Measurements from ENCODE around the gene ANO8.

Gene ANO8

GRCh38 chr19:17327068-17327653 lies 7.5 kb downstream of the ANO8 start:
- no peak for TF ChIP-seq CTCF (IDR thresholded peaks at IDR 0.05; ENCODE audit: insufficient read depth, low read depth, low read length, missing control alignments)
- no peak for DNase-seq (ENCODE audit: low read depth)
- no peak overlapping the region for H3K4me3 ChIP-seq (ENCODE audit: low read length)

GRCh38 chr19:17326595-17326966 lies 8.1 kb downstream of the ANO8 start:
- peak; percentile 67 for DNase-seq (ENCODE audit: low read depth)
- H3K4me3 ChIP-seq (ENCODE audit: low read length), result no peak overlapping the region
- no peak for TF ChIP-seq CTCF (IDR thresholded peaks at IDR 0.05; ENCODE audit: insufficient read depth, low read depth, low read length, missing control alignments)

- TF ChIP-seq CTCF (IDR thresholded peaks at IDR 0.05; ENCODE audit: insufficient read depth, low read depth, low read length, missing control alignments), result no peak
- no peak overlapping the region for H3K4me3 ChIP-seq (ENCODE audit: low read length)
- DNase-seq (ENCODE audit: low read depth), result peak; percentile 54
Observed at GRCh38 chr19:17325881-17326594, 8.6 kb downstream of the ANO8 start.

GRCh38 chr19:17325133-17325532 lies 9.5 kb downstream of the ANO8 start:
- no peak for DNase-seq (ENCODE audit: low read depth)
- H3K4me3 ChIP-seq (ENCODE audit: low read length), result no peak overlapping the region
- TF ChIP-seq CTCF (IDR thresholded peaks at IDR 0.05; ENCODE audit: insufficient read depth, low read depth, low read length, missing control alignments), result no peak

GRCh38 chr19:17324357-17325114 lies 10.1 kb downstream of the ANO8 start:
- no peak for TF ChIP-seq CTCF (IDR thresholded peaks at IDR 0.05; ENCODE audit: insufficient read depth, low read depth, low read length, missing control alignments)
- no peak overlapping the region for H3K4me3 ChIP-seq (ENCODE audit: low read length)
- no peak for DNase-seq (ENCODE audit: low read depth)

GRCh38 chr19:17323964-17324332 lies 10.7 kb downstream of the ANO8 start:
- TF ChIP-seq CTCF (IDR thresholded peaks at IDR 0.05; ENCODE audit: insufficient read depth, low read depth, low read length, missing control alignments), result no peak
- DNase-seq (ENCODE audit: low read depth), result no peak
- H3K4me3 ChIP-seq (ENCODE audit: low read length), result no peak overlapping the region
